ENCODE measurements around the gene DPYSL5.
A peak's percentile ranks its signal among the peaks of the same experiment; 100 is the strongest.

Gene DPYSL5

DNA sequence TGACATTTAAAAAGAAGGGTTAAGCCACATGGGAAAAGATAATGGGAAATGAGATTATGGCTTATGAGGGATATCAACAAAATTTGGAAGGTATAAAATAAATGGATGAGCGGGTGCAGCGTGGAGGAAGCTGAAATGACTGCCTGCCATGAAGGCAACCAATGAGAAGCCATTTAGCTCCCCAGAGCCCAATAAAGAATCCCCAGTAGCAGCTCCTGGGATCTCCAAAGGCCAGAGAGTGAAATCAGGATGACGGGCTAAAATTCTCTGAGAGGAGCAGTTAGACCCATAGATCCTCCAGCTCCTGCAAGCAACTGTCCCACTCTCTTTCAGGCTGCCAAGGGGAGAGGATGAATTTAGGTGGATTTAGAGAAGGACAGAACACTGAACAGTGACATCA is 109.6 kb downstream of the DPYSL5 start:
- DNase-seq, result no peak

- DNase-seq, result no peak
Measured at GRCh38 chr2:26959331-26959730, 111.4 kb downstream of the DPYSL5 start.

GRCh38 chr2:26964446-26965130 is 116.7 kb downstream of the DPYSL5 start:
- DNase-seq, result no peak

- no peak for DNase-seq
Measured at GRCh38 chr2:26968001-26968400, 120.1 kb downstream of the DPYSL5 start.

GRCh38 chr2:26969077-26969844 is 121.3 kb downstream of the DPYSL5 start:
- no peak for DNase-seq

DNA sequence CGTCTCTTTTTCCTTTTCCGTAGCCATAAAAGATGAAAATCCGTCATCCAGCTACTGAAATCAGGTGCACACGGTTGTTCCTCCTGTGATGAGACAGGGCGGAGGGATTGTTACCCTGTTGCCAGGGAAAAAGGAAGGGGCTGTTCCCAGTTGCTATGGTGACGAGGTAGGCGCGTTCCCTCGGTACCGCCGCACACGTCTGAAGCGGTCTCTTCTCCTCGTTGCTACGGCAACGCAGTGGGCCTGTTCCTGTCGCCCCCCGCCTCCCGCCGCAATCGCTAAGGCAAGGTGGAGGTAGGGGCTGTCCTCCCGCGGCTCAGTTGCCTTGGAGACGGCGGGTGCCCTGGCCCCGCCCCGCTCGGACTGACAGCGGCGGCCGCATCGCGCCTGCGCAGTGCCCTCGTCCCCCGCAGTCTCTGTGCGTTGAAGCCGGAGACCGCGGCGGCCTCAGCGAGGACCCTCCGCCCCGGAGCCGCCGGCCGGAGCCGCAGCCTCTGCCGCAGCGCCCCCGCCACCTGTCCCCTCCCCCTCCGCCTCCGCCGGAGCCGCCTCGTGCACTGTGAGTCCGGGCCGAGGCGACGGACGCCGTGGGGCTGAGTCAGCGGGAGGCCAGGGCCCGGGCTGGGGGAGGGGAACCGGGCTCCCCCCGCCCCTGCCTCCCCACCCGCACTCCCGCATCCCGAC is 122.5 kb downstream of the DPYSL5 start, which contains the start of gene MAPRE3:
Gene MAPRE3, plus strand, starts transcription at position 394 of the 684 bp plus-strand sequence. CDS start 51,582 bp downstream, outside the sequence.
- DNase-seq, result peak; percentile 37 to 97 (median 83)

GRCh38 chr2:26970928-26971627 is 123.1 kb downstream of the DPYSL5 start:
- DNase-seq, result peak in 9 of 56 donors; percentile 21 to 56 (median 40)

DNA sequence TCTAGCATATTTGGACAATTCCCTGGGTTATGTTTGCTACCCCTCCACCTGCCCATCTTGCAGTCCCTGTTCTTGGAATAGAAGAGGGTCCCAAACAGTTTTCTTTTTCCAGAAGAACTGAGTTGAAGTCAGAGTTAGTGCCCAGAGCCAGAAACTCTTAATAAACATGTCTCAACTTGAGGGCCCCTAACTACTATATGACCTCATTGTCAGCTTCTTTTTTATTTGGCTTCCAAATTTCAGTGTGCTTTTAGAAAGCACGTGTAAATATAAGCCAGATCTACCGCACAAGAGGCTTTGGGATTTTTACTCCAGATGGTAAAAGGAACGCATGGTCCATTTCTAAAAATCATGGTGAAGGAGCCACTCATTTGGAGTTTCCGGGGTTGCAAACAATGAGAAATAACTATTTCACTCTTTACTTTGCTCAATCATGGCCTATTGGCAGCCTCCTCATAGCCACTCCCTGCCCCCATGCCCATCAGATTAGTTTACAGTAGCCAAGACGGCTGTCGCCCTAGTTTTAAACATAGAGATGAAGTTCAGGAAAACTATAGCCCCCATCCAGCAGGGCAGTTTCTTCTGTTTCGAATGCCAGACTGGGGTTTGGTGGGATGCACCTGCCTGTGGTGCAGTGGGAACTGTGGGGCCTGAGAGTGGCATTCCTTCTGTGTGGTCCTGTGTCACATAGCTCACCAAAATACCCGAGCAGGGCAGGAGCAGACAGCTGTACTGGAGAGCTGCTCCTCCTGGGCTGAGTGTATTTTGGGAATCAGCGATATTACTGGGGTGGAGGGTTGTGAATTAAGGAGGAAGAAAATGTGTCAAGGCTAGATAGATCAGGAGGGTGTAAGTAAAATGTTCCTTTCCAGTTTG is 124.2 kb downstream of the DPYSL5 start:
- DNase-seq, result no peak

GRCh38 chr2:26974352-26974751 is 126.4 kb downstream of the DPYSL5 start:
- no peak for DNase-seq

DNA sequence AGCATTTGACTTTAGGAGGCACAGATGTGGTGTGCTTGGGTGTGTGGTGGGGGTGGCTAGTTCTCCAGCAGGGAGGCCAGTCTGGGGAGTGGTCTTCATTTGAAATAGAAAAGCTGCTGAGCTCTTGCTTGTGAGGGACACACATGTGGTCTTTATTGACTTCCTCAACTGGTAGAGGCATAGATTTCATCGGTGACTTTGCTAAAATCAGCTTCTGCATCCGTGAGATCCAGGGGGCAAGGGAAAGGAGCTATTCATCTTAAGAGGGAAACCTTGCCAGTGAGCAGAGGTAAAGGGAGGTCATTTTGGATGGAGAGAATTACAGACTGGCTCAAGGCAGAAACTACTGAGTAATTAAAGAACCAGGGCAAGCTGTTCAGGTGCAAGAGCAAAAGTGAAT is 127.2 kb downstream of the DPYSL5 start:
- no peak for DNase-seq

GRCh38 chr2:26975656-26976055 is 127.7 kb downstream of the DPYSL5 start:
- no peak for DNase-seq

DNA sequence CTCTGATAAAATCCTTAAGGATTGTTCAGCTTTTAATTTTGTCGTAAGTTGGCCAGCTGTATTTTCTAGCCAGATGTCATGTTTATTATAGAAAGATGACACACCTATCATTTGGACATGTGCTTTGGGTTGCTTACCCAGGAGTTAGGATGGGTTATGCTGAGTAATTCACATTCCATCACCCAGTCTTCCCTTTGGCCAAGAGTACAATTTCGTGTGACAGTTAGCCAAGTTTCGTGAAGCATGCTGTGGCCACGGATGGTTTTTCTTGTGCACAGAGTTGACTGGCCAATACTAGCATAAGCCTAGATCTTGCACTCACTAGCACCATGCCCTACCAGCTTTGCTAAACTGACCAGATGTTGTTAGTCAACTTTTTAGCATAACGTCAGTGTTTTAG is 128.3 kb downstream of the DPYSL5 start:
- no peak for DNase-seq

GRCh38 chr2:26977012-26977411 is 129.1 kb downstream of the DPYSL5 start:
- DNase-seq, result no peak

- peak in 1 of 56 donors; percentile 5 for DNase-seq
Measured at GRCh38 chr2:26978061-26978596, 130.2 kb downstream of the DPYSL5 start.

GRCh38 chr2:26979741-26980140 is 131.8 kb downstream of the DPYSL5 start:
- no peak for DNase-seq

DNA sequence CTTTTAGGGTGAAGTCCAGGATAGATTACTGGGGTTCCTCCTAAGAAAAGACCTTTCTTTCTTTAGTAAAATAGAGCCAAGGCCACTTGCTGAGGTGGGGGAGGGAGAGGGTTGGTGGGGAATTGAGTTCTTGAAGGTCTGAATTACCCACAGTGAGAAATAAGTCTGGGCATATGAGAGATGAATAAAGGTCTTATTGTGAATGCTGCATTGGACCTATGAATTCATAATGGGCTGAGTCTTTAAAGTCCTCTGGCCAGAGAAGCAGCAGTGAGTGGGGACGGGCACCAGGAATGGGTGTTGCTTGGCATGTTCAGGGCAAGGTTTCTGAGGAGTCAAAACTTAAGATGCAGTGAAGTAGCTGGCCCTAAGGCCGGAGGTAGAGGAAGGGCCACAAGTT is 133.0 kb downstream of the DPYSL5 start:
- no peak for DNase-seq

DNA sequence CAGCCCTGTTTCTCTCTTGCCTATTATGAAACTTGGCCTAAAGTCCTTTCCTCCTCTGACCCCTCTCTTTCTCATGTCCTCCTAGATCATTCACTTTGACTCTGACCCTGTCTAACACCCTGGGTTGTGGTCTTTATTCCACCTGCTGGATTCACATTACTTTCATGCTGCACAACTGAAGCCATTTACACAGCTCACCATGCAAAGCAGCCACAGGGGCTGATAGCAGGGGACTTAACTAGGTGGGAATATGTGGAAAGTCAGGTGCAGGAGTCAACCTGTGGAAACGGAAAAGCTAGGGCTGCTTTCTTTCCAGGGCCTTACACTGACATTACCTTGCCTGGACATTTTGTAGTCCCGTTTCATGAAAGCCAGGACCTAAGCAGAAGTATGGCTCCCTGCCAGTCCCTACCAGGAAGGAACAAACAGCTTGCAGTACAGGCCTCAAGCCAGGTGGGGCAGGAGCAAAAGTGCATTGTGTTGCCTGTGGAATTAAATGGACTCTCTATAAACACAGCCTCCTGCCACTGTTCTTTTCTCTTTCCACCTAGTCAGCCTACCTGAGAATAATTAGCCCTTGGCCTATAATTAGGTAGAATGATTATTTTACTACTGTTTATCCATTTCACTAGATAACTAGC is 134.3 kb downstream of the DPYSL5 start:
- peak in 22 of 56 donors; percentile 7 to 67 (median 30) for DNase-seq

- DNase-seq, result no peak
Measured at GRCh38 chr2:26983746-26984145, 135.8 kb downstream of the DPYSL5 start.

DNA sequence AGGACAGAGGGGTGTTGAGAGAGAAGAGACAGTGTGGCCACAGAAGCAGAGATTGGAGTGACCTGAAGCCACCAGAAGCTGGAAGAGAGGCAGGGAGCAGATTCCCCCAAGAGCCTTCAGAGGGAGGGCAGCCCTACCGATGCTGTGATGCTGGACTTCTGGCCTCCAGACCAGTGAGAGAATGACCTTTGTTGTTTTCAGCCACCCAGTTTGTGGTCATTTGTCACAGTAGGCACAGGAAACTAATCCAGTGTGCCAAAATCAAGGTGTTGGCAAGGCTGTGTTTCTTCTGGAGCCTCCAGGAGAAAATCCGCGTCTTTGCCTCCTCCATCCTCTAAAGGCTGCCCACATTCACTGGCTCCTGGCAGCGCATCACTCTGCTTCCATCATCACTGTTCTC is 137.9 kb downstream of the DPYSL5 start:
- no peak for DNase-seq

DNA sequence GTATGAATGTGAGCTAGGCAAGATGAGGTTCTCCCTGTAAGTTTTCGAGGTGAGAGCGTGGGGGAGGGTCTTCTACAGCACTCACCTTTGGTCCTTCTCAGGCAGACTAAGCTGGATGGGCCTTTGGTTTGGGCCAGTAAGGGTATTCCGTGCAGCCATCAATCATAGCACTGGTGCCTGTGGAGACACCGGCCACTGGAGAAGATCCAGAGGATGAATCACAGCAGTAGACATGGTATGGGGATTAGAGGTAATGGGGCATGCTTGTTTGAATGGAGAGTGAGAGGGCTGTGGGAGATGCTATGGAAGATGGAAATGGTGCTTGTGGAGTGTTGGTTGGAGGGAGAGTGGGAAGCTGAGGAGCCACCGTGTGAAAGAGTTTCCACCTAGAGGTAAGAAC is 138.6 kb downstream of the DPYSL5 start:
- no peak for DNase-seq

Data from nucleus accumbens (tissue), 56 donors.